Measurements from ENCODE around the gene HTR2A.

GRCh38 chr13:46855664-46856063 is 41.2 kb downstream of the HTR2A start:
- TF ChIP-seq POLR2A (IDR thresholded peaks at IDR 0.05; ENCODE audit: low read depth, low read length) (no peak), SPI1 (IDR thresholded peaks at IDR 0.05; ENCODE audit: low read depth, low read length) (no peak), POLR2AphosphoS5 (IDR thresholded peaks at IDR 0.05; ENCODE audit: low read depth, low read length) (no peak)

All from GM12891 (cell line).